Loucy (cell line): ENCODE data around the gene APLP2.

Source experiments
- H2AFZ ChIP-seq: fragments of 200-600 bp; sonication (generic); 2 replicates; pipeline ENCODE4 v1.6.0; 2016; ENCODE audit warnings: antibody characterized with exemption, mild to moderate bottlenecking, low read length, moderate library complexity
- H3F3A ChIP-seq: fragments of 200-600 bp; 2 replicates; pipeline ENCODE4 v1.6.0; 2016; ENCODE audit warnings: antibody characterized with exemption, low read depth, mild to moderate bottlenecking
- H3K27me3 ChIP-seq: fragments of 200-600 bp; sonication (generic); 2 replicates; pipeline ENCODE4 v1.6.1; 2014; ENCODE audit warnings: low read length, mild to moderate bottlenecking; ENCODE audit not compliant: insufficient read depth, poor library complexity, severe bottlenecking
- H3K36me3 ChIP-seq: fragments of 200-600 bp; sonication (generic); 2 replicates; pipeline ENCODE4 v1.6.1; 2016; ENCODE audit warnings: low read length; ENCODE audit not compliant: insufficient read depth
- H3K4me1 ChIP-seq: fragments of 200-600 bp; sonication (generic); 2 replicates; pipeline ENCODE4 v1.5.1; 2014; ENCODE audit warnings: low read length, mild to moderate bottlenecking; ENCODE audit not compliant: insufficient read depth, poor library complexity, severe bottlenecking
- H3K4me2 ChIP-seq: fragments of 200-600 bp; sonication (generic); 2 replicates; pipeline ENCODE4 v1.6.0; 2014; ENCODE audit warnings: antibody characterized with exemption, low read length, low read depth, mild to moderate bottlenecking; ENCODE audit not compliant: poor library complexity, severe bottlenecking
- H3K4me3 ChIP-seq: fragments of 200-600 bp; sonication (generic); 2 replicates; pipeline ENCODE4 v1.5.1; 2014; ENCODE audit warnings: low read length, mild to moderate bottlenecking, mixed read lengths; ENCODE audit not compliant: poor library complexity, severe bottlenecking
- H3K79me2 ChIP-seq: fragments of 200-600 bp; sonication (generic); 2 replicates; pipeline ENCODE4 v1.6.1; 2014; ENCODE audit warnings: low read length; ENCODE audit not compliant: insufficient read depth
- H3K9ac ChIP-seq: fragments of 200-600 bp; sonication (generic); 2 replicates; pipeline ENCODE4 v1.6.0; 2014; ENCODE audit warnings: mild to moderate bottlenecking, low read depth, low read length, moderate library complexity; ENCODE audit not compliant: poor library complexity, severe bottlenecking
- H3K9me2 ChIP-seq: fragments of 200-600 bp; sonication (generic); replicated peaks from 2 replicates; pipeline ENCODE4 v1.6.1; 2016; ENCODE audit warnings: low read depth, low read length, mixed read lengths
- H3K9me3 ChIP-seq: fragments of 200-600 bp; sonication (generic); 2 replicates; pipeline ENCODE4 v1.6.1; 2014; ENCODE audit warnings: mild to moderate bottlenecking, antibody characterized with exemption, low read length, low read depth; ENCODE audit not compliant: insufficient read depth
- H4K20me1 ChIP-seq: fragments of 200-600 bp; sonication (generic); 2 replicates; pipeline ENCODE4 v1.6.0; 2014; ENCODE audit warnings: antibody characterized with exemption, low read length, mild to moderate bottlenecking; ENCODE audit not compliant: insufficient read depth, poor library complexity, severe bottlenecking
- EZH2phosphoT487 ChIP-seq: fragments of 200-600 bp; IDR thresholded peaks from 2 replicates; pipeline ENCODE4 v1.6.1; 2018; ENCODE audit warnings: antibody characterized with exemption, mild to moderate bottlenecking, moderate library complexity, borderline replicate concordance
- TF ChIP-seq, protein P1 (sequence below): fragments of 200-600 bp; sonication (generic); conservative IDR thresholded peaks from 2 replicates; pipeline ENCODE4 v1.5.1; 2014; ENCODE audit warnings: mild to moderate bottlenecking, antibody characterized with exemption, low read length

APLP2 gene

DNA sequence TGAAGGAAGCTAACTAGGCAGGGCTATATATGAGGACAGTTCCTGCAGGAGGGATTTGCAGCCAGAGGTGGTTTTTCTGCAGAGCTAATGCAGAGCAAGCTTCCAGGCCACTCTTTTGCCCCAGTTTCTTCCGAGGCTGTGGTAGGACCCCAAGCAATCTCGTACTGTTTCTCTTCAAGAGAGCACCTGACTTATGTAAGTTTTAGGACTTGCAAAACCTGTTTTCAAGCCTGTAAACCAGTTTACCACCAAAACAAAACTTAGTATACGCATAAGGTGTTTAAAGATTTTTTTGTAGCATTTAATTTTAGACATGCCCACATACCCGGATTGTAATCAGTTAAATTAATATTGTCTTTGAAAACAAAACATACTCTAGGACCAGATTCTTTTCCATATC lies 7.7 kb upstream of the APLP2 start:
- no peak overlapping the region for H3K9ac ChIP-seq
- H3K79me2 ChIP-seq = no peaks in the 10 kb centered on the region
- TF ChIP-seq EZH2phosphoT487 = no peak
- TF ChIP-seq, protein P1, sequence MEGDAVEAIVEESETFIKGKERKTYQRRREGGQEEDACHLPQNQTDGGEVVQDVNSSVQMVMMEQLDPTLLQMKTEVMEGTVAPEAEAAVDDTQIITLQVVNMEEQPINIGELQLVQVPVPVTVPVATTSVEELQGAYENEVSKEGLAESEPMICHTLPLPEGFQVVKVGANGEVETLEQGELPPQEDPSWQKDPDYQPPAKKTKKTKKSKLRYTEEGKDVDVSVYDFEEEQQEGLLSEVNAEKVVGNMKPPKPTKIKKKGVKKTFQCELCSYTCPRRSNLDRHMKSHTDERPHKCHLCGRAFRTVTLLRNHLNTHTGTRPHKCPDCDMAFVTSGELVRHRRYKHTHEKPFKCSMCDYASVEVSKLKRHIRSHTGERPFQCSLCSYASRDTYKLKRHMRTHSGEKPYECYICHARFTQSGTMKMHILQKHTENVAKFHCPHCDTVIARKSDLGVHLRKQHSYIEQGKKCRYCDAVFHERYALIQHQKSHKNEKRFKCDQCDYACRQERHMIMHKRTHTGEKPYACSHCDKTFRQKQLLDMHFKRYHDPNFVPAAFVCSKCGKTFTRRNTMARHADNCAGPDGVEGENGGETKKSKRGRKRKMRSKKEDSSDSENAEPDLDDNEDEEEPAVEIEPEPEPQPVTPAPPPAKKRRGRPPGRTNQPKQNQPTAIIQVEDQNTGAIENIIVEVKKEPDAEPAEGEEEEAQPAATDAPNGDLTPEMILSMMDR = no peak
- H3K27me3 ChIP-seq = no peaks in the 10 kb centered on the region
- H3K36me3 ChIP-seq = no peaks in the 10 kb centered on the region
- no peak overlapping the region for H3K4me2 ChIP-seq
- H3K9me3 ChIP-seq = no peaks in the 10 kb centered on the region
- no peaks in the 10 kb centered on the region for H3K9me2 ChIP-seq
- H3K4me1 ChIP-seq = peaks cover 7% of the 10 kb centered on the region
- H3F3A ChIP-seq = no peaks in the 10 kb centered on the region
- no peak overlapping the region for H3K4me3 ChIP-seq
- no peaks in the 10 kb centered on the region for H4K20me1 ChIP-seq
- H2AFZ ChIP-seq = no peak overlapping the region

DNA sequence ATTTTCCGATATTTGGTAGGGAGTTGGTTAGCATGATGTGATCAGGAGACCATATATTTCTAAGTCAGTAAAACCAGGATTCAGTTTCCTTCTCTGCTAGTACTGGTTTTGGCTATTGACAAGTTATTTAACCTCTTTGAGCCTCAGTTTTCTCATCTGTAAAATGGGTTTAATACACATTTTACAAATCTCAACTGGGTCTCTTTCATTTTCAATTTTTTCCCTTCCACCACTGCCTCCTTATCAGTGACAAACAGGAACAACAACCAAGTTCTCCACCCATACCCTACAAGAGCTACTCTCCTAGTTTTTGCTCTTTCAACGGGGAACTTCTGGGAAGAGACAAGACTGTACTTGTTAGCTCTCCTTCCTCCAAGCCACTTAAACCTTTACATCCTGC lies 6.2 kb upstream of the APLP2 start:
- no peaks in the 10 kb centered on the region for H3K79me2 ChIP-seq
- no peak overlapping the region for H2AFZ ChIP-seq
- TF ChIP-seq EZH2phosphoT487 = no peak
- TF ChIP-seq, protein P1 = no peak
- no peaks in the 10 kb centered on the region for H3F3A ChIP-seq
- H3K4me3 ChIP-seq = no peak overlapping the region
- no peaks in the 10 kb centered on the region for H3K27me3 ChIP-seq
- no peaks in the 10 kb centered on the region for H3K9me2 ChIP-seq
- no peak overlapping the region for H3K9ac ChIP-seq
- H4K20me1 ChIP-seq = no peaks in the 10 kb centered on the region
- no peaks in the 10 kb centered on the region for H3K36me3 ChIP-seq
- no peaks in the 10 kb centered on the region for H3K9me3 ChIP-seq
- no peak overlapping the region for H3K4me2 ChIP-seq
- peaks cover 7% of the 10 kb centered on the region for H3K4me1 ChIP-seq

DNA sequence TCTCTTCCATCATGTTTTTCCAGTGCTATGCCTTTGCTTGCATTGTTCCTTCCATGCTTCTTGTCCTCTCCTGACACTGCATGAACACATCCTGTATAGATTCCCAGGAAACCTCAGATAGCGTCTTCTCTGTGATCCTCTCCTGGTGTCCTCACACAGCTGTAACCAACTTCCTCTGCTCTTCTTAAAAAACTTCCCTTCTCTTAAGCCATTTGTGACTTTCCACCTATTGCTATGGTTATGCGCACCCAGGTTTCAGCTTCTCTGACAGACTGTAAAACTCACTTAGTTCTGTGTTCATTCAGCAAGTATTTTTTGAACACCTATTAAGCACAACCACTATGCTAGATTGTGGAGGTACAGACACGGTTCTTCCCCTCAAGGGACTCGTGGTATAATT lies 5.1 kb upstream of the APLP2 start:
- no peaks in the 10 kb centered on the region for H3K27me3 ChIP-seq
- H3K4me3 ChIP-seq = no peak overlapping the region
- no peaks in the 10 kb centered on the region for H3K9me3 ChIP-seq
- H3K36me3 ChIP-seq = no peaks in the 10 kb centered on the region
- no peak overlapping the region for H3K9ac ChIP-seq
- 0 out of 2 replicates have a peak overlapping the region, but pooled peaks have one; percentile 14 for H2AFZ ChIP-seq
- H4K20me1 ChIP-seq = no peaks in the 10 kb centered on the region
- H3F3A ChIP-seq = no peaks in the 10 kb centered on the region
- H3K4me2 ChIP-seq = no peak overlapping the region
- H3K4me1 ChIP-seq = peaks cover 7% of the 10 kb centered on the region
- no peak for TF ChIP-seq EZH2phosphoT487
- TF ChIP-seq, protein P1 = no peak
- H3K9me2 ChIP-seq = no peaks in the 10 kb centered on the region
- H3K79me2 ChIP-seq = no peaks in the 10 kb centered on the region
